SK-N-SH treated with all-trans-retinoic acid at 6 μM for 48 hours (cell line): Measurements from ENCODE around the gene SELENOW.
"Not testable (repeated sequence)": the region's sequence is repeated elsewhere in the genome, so short reads cannot be mapped to it uniquely, and the experiment has no call there.

Source experiments
- CSDC2 ChIP-seq: fragments of 250-450 bp; sonication (Bioruptor Pico); IDR thresholded peaks from 2 replicates; pipeline ENCODE4 v1.5.0; 2020; ENCODE audit warnings: mild to moderate bottlenecking, moderate library complexity
- GLIS3 ChIP-seq: fragments of 250-450 bp; sonication (Bioruptor Pico); IDR thresholded peaks from 2 replicates; pipeline ENCODE4 v1.5.0; 2020; ENCODE audit warnings: mild to moderate bottlenecking, moderate library complexity
- RARB ChIP-seq: fragments of 250-450 bp; sonication (Bioruptor Pico); IDR thresholded peaks from 2 replicates; pipeline ENCODE4 v1.8.0; 2021; ENCODE audit warnings: mild to moderate bottlenecking, moderate library complexity
- ZFP30 ChIP-seq: fragments of 450-650 bp; formaldehyde crosslinking; IDR thresholded peaks from 2 replicates; pipeline ENCODE4 v1.5.0; 2022; ENCODE audit warnings: mild to moderate bottlenecking, moderate library complexity
- TF ChIP-seq, protein P1 (sequence below): fragments of 250-450 bp; sonication (Bioruptor Pico); IDR thresholded peaks from 2 replicates; pipeline ENCODE4 v1.5.1; 2020; ENCODE audit warnings: low read depth, mild to moderate bottlenecking, moderate library complexity

DNA sequence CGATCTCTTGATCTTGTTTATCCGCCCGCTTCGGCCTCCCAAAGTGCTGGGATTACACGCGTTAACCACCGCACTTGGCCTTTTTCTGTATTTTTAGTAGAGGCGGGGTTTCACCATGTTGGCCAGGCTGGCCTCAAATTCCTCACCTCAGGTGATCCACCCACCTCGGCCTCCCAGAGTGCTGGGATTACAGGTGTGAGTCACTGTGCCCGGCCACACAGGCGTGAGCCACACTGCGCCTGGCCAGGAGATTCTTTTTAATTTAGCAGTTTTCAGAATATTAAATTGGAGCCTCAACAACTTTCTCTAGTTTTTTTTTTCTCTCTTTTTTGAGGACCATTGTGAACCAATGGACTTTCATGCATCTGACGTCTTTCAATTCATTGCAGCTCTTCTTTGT is 11.3 kb downstream of the SELENOW start:
- not testable (repeated sequence) for TF ChIP-seq RARB (CRISPR knock-in tag); GLIS3 (CRISPR knock-in tag); CSDC2; ZFP30 (CRISPR knock-in tag)
- TF ChIP-seq, protein P1, sequence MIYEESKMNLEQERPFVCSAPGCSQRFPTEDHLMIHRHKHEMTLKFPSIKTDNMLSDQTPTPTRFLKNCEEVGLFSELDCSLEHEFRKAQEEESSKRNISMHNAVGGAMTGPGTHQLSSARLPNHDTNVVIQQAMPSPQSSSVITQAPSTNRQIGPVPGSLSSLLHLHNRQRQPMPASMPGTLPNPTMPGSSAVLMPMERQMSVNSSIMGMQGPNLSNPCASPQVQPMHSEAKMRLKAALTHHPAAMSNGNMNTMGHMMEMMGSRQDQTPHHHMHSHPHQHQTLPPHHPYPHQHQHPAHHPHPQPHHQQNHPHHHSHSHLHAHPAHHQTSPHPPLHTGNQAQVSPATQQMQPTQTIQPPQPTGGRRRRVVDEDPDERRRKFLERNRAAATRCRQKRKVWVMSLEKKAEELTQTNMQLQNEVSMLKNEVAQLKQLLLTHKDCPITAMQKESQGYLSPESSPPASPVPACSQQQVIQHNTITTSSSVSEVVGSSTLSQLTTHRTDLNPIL (CRISPR knock-in tag) = not testable (repeated sequence)
